Measurements from ENCODE around the gene COL15A1.
"Not testable (repeated sequence)": the region's sequence is repeated elsewhere in the genome, so short reads cannot be mapped to it uniquely, and the experiment has no call there.

COL15A1 gene

DNA sequence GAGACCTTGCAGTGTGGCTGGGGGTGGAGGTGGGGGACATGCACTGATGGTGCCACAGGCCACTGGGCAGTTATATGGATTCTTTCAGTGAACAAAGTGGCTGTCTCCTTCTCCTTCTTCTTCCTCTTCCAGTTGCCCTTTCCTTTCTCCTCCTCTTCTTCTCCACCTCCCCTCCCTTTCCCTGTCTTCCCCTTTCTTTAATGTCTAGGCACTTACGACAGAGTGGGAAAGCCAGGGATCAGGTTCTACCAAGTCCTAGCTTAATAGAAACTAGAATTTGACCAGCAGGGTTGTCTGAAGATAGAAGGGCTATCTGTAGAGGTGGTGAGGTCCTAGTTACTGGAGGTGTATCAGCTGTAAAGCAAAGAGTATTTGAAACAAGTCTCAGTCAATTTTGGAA lies 62.8 kb downstream of the COL15A1 start:
- Histone ChIP-seq H3K36me3 (ENCODE audit: control insufficient read depth in 1 of 2, insufficient read depth in 2 of 2, low read length in 2 of 2) (no peaks in the 10 kb centered on the region), H3K4ac (ENCODE audit: low read depth, low read length) (peak overlapping the region; percentile 6), H4K8ac (ENCODE audit: low read depth, low read length) (peak overlapping the region; percentile 50), H2BK5ac (ENCODE audit: low read depth, low read length, poor library complexity) (peak overlapping the region; percentile 58), H3K79me2 (ENCODE audit: control insufficient read depth, insufficient read depth, low read length, poor library complexity) (no peaks in the 10 kb centered on the region), H3K9me3 (ENCODE audit: insufficient read depth, low read depth, low read length) (peaks cover 5% of the 10 kb centered on the region), H3K27ac (ENCODE audit: low read depth, low read length) (peak overlapping the region; percentile 40), H2BK12ac (ENCODE audit: low read length) (peak overlapping the region; percentile 63), H2AFZ (ENCODE audit: insufficient read depth, low read length, poor library complexity) (no peak overlapping the region), H3K9ac (ENCODE audit: low read length) (no peak overlapping the region), H3K4me3 (ENCODE audit: low read depth, low read length) (no peak overlapping the region), H4K12ac (ENCODE audit: low read depth, low read length) (no peak overlapping the region), H3K23ac (ENCODE audit: low read length) (no peak overlapping the region), H2AK5ac (ENCODE audit: low read length) (peak overlapping the region; percentile 71), H3K4me1 (ENCODE audit: control insufficient read depth in 1 of 2, insufficient read depth in 2 of 2, low read length in 2 of 2) (peaks cover 5 to 13% of the 10 kb centered on the region in 2 experiments), H3K18ac (ENCODE audit: low read length) (no peak overlapping the region), H3K27me3 (ENCODE audit: insufficient read depth, low read length) (no peaks in the 10 kb centered on the region), H3K4me2 (ENCODE audit: low read length) (no peak overlapping the region), H2BK120ac (ENCODE audit: insufficient read depth, low read length, poor library complexity) (peak overlapping the region; percentile 64), H4K91ac (ENCODE audit: low read depth, low read length) (peak overlapping the region; percentile 59), H3K14ac (ENCODE audit: low read length) (peak overlapping the region; percentile 56), H3K79me1 (ENCODE audit: low read length) (peaks cover 13% of the 10 kb centered on the region)
- DNase-seq: no peak
- no CpG with 5 or more reads among the region's 1 CpG for WGBS (ENCODE audit: extremely low coverage, insufficient coverage, insufficient read length)

GRCh38 chr9:99006979-99007378 lies 63.3 kb downstream of the COL15A1 start:
- H3K79me2 ChIP-seq (ENCODE audit: control insufficient read depth, insufficient read depth, low read length, poor library complexity): no peaks in the 10 kb centered on the region
- peak in 1 of 2 donors; percentile 70 for DNase-seq
- no peak overlapping the region for H4K8ac ChIP-seq (ENCODE audit: low read depth, low read length)
- no peak overlapping the region for H4K12ac ChIP-seq (ENCODE audit: low read depth, low read length)
- no peaks in the 10 kb centered on the region for H3K27me3 ChIP-seq (ENCODE audit: insufficient read depth, low read length)
- H2AFZ ChIP-seq (ENCODE audit: insufficient read depth, low read length, poor library complexity): no peak overlapping the region
- H2BK5ac ChIP-seq (ENCODE audit: low read depth, low read length, poor library complexity): no peak overlapping the region
- no peak overlapping the region for H3K4me2 ChIP-seq (ENCODE audit: low read length)
- H3K9me3 ChIP-seq (ENCODE audit: insufficient read depth, low read depth, low read length): peaks cover 5% of the 10 kb centered on the region
- peak overlapping the region; percentile 56 for H3K14ac ChIP-seq (ENCODE audit: low read length)
- peak overlapping the region; percentile 64 for H2BK120ac ChIP-seq (ENCODE audit: insufficient read depth, low read length, poor library complexity)
- H3K9ac ChIP-seq (ENCODE audit: low read length): no peak overlapping the region
- H3K18ac ChIP-seq (ENCODE audit: low read length): no peak overlapping the region
- peak overlapping the region; percentile 40 for H3K27ac ChIP-seq (ENCODE audit: low read depth, low read length)
- no peaks in the 10 kb centered on the region for H3K36me3 ChIP-seq (ENCODE audit: control insufficient read depth in 1 of 2, insufficient read depth in 2 of 2, low read length in 2 of 2)
- no CpG with 5 or more reads among the region's 2 CpGs for WGBS (ENCODE audit: extremely low coverage, insufficient coverage, insufficient read length)
- H3K4me1 ChIP-seq (ENCODE audit: control insufficient read depth in 1 of 2, insufficient read depth in 2 of 2, low read length in 2 of 2): peaks cover 5 to 10% of the 10 kb centered on the region in 2 experiments
- H4K91ac ChIP-seq (ENCODE audit: low read depth, low read length): peak overlapping the region; percentile 59
- H3K4ac ChIP-seq (ENCODE audit: low read depth, low read length): no peak overlapping the region
- H2BK12ac ChIP-seq (ENCODE audit: low read length): peak overlapping the region; percentile 30
- no peak overlapping the region for H3K4me3 ChIP-seq (ENCODE audit: low read depth, low read length)
- peaks cover 13% of the 10 kb centered on the region for H3K79me1 ChIP-seq (ENCODE audit: low read length)
- no peak overlapping the region for H3K23ac ChIP-seq (ENCODE audit: low read length)
- H2AK5ac ChIP-seq (ENCODE audit: low read length): peak overlapping the region; percentile 71

- Histone ChIP-seq H3K4me3 (ENCODE audit: low read depth, low read length) (no peak overlapping the region), H2AK5ac (ENCODE audit: low read length) (no peak overlapping the region), H4K91ac (ENCODE audit: low read depth, low read length) (no peak overlapping the region), H3K27me3 (ENCODE audit: insufficient read depth, low read length) (no peaks in the 10 kb centered on the region), H2BK120ac (ENCODE audit: insufficient read depth, low read length, poor library complexity) (no peak overlapping the region), H3K18ac (ENCODE audit: low read length) (no peak overlapping the region), H2BK12ac (ENCODE audit: low read length) (no peak overlapping the region), H3K79me2 (ENCODE audit: control insufficient read depth, insufficient read depth, low read length, poor library complexity) (no peaks in the 10 kb centered on the region), H3K79me1 (ENCODE audit: low read length) (peaks cover 12% of the 10 kb centered on the region), H4K8ac (ENCODE audit: low read depth, low read length) (no peak overlapping the region), H3K36me3 (ENCODE audit: control insufficient read depth in 1 of 2, insufficient read depth in 2 of 2, low read length in 2 of 2) (no peaks in the 10 kb centered on the region), H3K4me1 (ENCODE audit: control insufficient read depth in 1 of 2, insufficient read depth in 2 of 2, low read length in 2 of 2) (peaks cover 5% of the 10 kb centered on the region in 2 experiments), H3K27ac (ENCODE audit: low read depth, low read length) (no peak overlapping the region), H3K9ac (ENCODE audit: low read length) (no peak overlapping the region), H4K12ac (ENCODE audit: low read depth, low read length) (no peak overlapping the region), H3K4me2 (ENCODE audit: low read length) (no peak overlapping the region), H3K14ac (ENCODE audit: low read length) (no peak overlapping the region), H3K9me3 (ENCODE audit: insufficient read depth, low read depth, low read length) (peaks cover 5% of the 10 kb centered on the region), H3K23ac (ENCODE audit: low read length) (no peak overlapping the region), H2BK5ac (ENCODE audit: low read depth, low read length, poor library complexity) (no peak overlapping the region), H3K4ac (ENCODE audit: low read depth, low read length) (no peak overlapping the region), H2AFZ (ENCODE audit: insufficient read depth, low read length, poor library complexity) (no peak overlapping the region)
- DNase-seq: peak in 1 of 2 donors; percentile 74
Measured at GRCh38 chr9:99008203-99008602, 64.5 kb downstream of the COL15A1 start.

DNA sequence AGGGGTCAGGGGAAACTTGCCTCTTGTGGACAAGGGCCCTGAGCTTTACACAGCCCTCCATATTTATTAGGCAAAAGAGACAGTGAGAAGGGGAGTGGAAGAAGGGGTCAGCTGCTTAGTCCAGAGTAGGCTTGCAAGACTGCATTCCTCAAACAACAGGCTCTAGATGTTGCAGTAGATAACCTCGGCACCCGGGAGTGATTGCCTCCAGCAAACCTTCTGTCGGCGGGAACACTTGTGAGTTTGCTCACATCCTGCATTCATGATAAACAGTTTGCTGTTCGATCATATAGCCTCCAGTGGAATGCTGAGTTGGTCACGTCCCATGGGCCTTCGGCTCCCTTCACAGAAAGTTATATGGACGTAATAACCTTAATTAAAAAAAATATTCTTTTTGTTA lies 66.7 kb downstream of the COL15A1 start:
- H3K14ac ChIP-seq (ENCODE audit: low read length); H4K12ac ChIP-seq (ENCODE audit: low read depth, low read length); H2BK120ac ChIP-seq (ENCODE audit: insufficient read depth, low read length, poor library complexity); H3K36me3 ChIP-seq (ENCODE audit: control insufficient read depth in 1 of 2, insufficient read depth in 2 of 2, low read length in 2 of 2); H2BK12ac ChIP-seq (ENCODE audit: low read length); H3K27me3 ChIP-seq (ENCODE audit: insufficient read depth, low read length); H3K79me2 ChIP-seq (ENCODE audit: control insufficient read depth, insufficient read depth, low read length, poor library complexity); H3K9me3 ChIP-seq (ENCODE audit: insufficient read depth, low read depth, low read length); H3K4me1 ChIP-seq (ENCODE audit: control insufficient read depth in 1 of 2, insufficient read depth in 2 of 2, low read length in 2 of 2); H2BK5ac ChIP-seq (ENCODE audit: low read depth, low read length, poor library complexity); H2AFZ ChIP-seq (ENCODE audit: insufficient read depth, low read length, poor library complexity); H2AK5ac ChIP-seq (ENCODE audit: low read length); H3K9ac ChIP-seq (ENCODE audit: low read length); H3K4me3 ChIP-seq (ENCODE audit: low read depth, low read length); H4K8ac ChIP-seq (ENCODE audit: low read depth, low read length); H3K79me1 ChIP-seq (ENCODE audit: low read length); H3K23ac ChIP-seq (ENCODE audit: low read length); H3K4ac ChIP-seq (ENCODE audit: low read depth, low read length); H3K4me2 ChIP-seq (ENCODE audit: low read length); H3K18ac ChIP-seq (ENCODE audit: low read length); H4K91ac ChIP-seq (ENCODE audit: low read depth, low read length): not testable (repeated sequence)
- WGBS (ENCODE audit: extremely low coverage, insufficient coverage, insufficient read length): no CpG with 5 or more reads among the region's 8 CpGs
- DNase-seq: peak; percentile 93
- peak overlapping the region; percentile 28 for H3K27ac ChIP-seq (ENCODE audit: low read depth, low read length)

Measured in trophoblast cell (in vitro differentiated cells and primary cell).